Retina (tissue), 1 donor: ENCODE measurements around the gene HEMK1.
A peak's percentile ranks its signal among the peaks of the same experiment; 100 is the strongest.

Experiments
- DNase-seq: peaks from one replicate; pipeline ENCODE4 v3.0.0-alpha.2; 2016

The HEMK1 gene

DNA sequence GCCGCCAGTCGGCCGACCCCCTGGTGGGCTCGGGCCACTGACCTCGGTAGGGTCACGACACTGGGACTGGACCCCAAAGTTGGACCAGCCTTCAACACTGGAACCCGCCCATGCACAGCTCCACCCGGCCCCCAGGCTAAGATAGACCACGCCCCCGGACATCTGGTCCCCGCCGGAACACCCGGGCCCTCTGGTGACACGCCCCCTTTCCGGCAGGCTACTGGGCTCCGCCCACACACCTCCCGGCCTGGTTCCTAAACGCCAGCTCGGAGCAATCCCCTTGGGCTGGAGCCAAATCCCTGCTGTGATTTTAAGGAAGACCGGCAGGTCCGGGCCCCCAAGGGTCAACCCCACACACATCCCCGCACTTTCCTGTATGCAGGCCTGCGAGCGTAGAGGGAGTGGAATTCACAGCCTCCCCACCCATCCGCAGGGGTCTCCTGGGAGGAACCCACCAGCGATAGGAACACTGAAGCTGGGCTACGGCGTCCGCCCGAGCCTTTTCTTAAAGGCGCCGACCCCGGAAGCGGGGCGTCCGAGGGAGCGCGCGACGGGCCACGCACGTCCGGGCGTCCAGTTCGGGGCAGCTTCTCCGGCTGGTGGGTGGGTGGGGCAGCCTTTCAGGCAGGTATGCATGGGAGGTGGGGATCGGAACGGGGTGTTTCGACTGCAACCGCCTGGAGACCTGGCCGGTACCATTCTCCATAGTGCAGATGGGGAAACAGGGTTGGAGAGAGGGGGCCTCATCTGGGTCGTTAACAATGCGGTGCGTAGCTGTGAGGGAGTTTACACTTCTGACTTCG is at the start of gene HEMK1:
TSS of gene HEMK1 (plus strand) at position 576 of the 803 bp plus-strand sequence. CDS start 1,583 bp downstream, outside the sequence.
- DNase-seq = peak; percentile 98

GRCh38 chr3:50520849-50521248 is 48.5 kb upstream of the HEMK1 start:
- DNase-seq = no peak

GRCh38 chr3:50521572-50521971 is 47.8 kb upstream of the HEMK1 start:
- peak; percentile 53 for DNase-seq

GRCh38 chr3:50523279-50523811 is 46.0 kb upstream of the HEMK1 start:
- no peak for DNase-seq

GRCh38 chr3:50524746-50525145 is 44.6 kb upstream of the HEMK1 start:
- peak; percentile 72 for DNase-seq

- no peak for DNase-seq
Measured at GRCh38 chr3:50525191-50525910, 44.0 kb upstream of the HEMK1 start.

DNA sequence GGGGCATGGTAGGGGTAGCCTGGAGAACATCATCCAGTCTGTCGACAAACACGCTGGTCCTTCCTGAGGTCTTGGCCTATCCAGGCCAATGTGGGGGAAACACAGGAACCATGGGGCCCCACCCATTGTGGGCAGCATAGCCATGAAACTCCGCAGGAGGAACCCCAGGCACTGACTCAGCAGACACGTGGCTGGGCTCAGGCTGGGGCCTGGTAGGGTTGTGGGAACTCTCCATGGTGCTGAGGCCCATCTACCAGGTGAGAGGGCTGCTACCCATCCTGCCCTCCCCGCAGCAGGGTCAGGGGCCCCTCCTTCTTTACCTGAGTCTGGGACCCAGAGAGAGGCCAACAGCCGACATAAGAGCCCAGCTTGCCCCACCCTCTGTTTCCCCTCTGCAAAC is 43.3 kb upstream of the HEMK1 start:
- DNase-seq = no peak

- DNase-seq = peak; percentile 47
Measured at GRCh38 chr3:50530001-50530970, 39.0 kb upstream of the HEMK1 start.

- no peak for DNase-seq
Measured at GRCh38 chr3:50531201-50531600, 38.1 kb upstream of the HEMK1 start.

GRCh38 chr3:50532062-50532705 is 37.1 kb upstream of the HEMK1 start:
- no peak for DNase-seq

GRCh38 chr3:50533316-50533715 is 36.0 kb upstream of the HEMK1 start:
- no peak for DNase-seq

- DNase-seq = no peak
Measured at GRCh38 chr3:50533807-50534461, 35.4 kb upstream of the HEMK1 start.

- DNase-seq = no peak
Measured at GRCh38 chr3:50534681-50535330, 34.5 kb upstream of the HEMK1 start.

DNA sequence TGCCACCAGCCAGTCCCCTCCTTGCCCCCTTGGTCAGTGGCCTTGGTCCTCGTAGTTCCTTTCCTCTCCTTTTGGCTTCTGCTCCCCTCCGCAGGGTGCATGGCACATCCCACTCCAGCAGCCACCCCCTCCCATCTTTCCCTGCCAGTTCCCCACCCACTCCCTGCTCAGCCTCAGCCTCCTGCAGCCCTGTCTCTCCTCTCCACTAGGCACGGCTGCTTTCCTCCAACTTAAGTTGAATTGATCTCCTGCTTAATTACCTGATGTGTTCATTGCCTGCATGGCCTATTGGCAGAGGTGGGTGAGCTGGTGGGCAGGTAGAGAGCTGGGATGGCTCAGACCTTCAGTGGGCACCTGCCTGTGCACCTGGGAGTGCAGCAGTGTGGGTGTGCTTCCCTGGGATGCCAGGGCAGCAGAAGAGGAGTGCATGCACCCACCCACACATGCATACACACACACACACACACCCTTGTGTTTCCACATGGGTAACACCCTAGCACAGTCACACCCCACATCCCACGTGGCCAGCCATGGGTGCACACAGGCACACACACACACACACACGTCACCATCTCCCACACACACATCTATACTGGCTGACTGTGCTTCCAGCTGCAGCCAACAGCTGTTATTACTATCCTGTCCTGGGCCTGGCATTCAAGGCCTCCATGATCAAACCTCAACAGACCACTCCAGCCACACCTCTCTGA is 32.7 kb upstream of the HEMK1 start:
- DNase-seq = no peak

- no peak for DNase-seq
Measured at GRCh38 chr3:50537421-50538129, 31.7 kb upstream of the HEMK1 start.

- no peak for DNase-seq
Measured at GRCh38 chr3:50539356-50540286, 29.7 kb upstream of the HEMK1 start.

DNA sequence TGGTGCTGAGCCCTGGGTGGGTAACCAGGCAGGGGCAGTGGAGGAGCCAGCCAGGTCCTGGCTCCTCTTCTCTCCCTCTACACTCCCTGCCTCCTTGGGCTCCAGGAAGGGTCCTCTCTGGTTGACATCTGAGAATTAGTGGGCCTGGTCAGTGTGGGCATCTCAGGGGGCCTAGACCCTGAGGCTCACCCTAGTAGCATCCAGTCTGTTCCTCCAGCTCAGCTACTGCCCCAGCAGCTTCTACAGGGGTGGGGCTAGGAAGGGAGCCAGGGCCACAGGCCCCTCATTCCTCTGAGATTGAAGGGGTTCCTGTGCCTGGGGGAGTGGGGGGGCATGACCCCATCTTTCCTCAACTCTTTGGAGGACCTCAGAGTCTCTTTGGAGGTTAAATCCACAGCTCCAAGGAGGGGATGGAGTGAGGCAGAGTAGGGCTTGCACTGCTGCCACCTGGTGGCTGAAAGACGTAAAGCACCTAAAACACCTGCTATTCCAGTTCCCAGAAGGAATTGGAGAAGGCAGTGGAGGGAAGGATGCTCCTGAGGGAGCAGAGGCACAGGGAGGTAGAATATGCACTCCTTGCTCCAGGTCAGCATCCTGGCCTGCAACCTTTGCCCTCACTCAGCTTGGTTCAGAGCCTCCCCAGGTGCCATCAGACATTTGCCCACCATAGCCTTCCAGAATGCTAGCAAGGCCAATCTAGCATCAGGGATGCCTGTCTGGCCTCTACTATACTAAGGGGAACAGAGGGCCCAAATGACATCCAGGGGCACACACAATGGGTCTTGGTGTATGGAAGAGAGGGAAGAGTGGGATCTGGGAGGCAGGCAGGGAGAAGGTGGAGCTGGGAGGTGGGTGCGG is 26.9 kb upstream of the HEMK1 start:
- peak; percentile 92 for DNase-seq

GRCh38 chr3:50545781-50546180 is 23.5 kb upstream of the HEMK1 start:
- DNase-seq = no peak
